Activated T-helper 1 cell treated with anti-CD3 and anti-CD28 coated beads, Interleukin-2, amount 50 U/mL, for 16 hours (primary cell): ENCODE measurements around the gene GLO1.

Experiments
- DNase-seq, 2 donors: peaks; one replicate each; pipeline ENCODE4 v3.0.0-alpha.2; 2020; ENCODE audit warnings: low read depth in 1 of 2, low spot score in 1 of 2

GLO1 gene

DNA sequence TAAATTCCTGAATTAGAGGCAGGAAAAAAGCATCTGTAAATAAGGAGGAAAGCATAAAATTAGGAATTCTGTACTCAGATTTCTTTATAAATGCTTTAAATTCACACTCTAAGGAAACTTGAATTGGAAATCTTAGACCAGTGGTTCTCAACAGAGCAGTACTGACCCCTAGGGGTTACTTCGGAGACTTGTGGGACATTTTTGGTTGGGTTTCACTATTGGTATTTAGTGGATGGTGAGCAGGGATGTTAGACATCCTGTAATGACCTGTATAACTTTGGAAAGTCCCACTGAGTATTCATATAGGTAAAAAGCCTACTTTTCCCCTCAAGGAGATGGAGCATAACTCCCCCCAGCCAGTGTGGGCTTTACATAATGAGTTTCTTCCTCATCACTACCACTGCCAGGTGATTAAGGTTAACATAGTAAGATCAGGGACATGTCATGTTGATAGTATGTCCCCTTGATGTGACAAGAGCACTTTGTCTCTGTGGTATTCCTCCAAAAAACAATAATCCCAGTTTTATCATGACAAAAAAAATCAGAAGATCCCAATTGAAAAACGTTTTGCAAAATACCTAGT, 31.0 kb downstream of the GLO1 start:
- DNase-seq: no peak

DNA sequence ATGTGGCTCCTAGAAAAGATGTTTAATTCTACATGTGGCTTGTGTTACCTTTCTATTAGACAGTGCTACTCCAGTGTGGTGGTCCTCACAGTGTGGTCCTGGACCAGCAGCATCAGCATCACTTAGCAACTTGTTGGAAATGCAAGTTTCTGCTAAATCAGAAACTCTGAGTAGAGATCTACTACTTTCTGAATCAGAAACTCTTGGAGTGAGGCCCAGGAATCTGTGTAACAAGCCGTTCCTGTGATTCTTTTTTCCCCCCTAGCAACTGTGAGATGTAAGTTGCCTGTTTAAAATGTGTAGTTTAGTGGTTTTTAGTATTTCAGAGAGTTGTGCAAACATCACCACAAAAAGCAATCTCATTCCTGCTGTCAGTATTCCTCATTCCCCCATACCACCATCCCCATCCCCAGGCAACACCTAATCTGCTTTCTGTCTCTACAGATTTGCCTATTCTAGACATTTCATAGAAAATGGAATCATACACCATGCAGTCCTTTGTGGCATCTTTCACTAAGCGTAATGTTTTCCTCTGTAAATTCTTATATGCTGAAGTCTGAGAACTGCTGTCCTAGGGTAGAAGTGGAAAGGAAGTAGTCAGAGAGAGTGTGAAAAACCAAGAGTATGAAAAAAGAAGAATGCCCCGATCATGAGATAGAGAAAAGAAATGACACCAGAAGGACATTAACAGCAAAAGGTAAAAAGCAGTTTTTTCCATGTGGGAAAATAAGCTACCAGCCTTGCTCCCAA, 44.4 kb downstream of the GLO1 start:
- no peak for DNase-seq

DNA sequence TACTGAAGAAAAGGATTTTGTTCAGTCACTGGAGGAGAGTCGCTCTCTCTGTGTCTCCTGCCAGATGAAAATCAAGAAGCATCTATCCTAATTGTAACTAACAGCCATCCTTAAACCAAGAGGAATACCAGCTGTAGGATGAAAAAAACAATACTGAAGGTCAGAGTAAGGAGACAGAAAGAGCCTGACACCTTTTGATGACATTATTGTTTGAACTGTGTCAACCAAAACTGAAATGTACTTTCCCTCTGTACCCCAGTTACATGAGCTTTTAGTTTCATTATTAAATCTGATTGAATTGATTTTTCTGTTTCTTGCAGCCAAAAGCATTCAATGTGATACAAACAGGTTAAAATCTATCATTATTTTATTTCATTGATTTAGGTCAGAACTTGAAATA, 46.0 kb downstream of the GLO1 start:
- no peak for DNase-seq

DNA sequence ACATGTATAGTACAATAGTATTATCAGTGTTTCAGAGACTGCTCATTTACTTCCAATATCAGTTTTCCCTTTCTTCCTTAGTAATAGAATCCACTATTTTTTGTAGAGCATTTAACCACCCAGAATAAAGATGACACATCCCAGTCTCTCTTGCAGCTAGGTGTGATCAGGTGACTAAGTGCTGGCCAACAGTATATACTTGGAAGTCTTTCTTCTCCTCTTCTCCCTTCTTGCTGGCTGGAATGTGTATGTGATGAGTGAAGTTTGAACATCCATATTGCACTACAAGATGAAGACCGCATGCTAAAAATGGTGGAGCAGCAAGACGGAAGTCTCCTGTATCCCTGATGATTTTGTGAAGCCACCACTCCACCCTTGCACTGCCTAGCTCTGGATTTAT, 48.7 kb downstream of the GLO1 start:
- no peak for DNase-seq

DNA sequence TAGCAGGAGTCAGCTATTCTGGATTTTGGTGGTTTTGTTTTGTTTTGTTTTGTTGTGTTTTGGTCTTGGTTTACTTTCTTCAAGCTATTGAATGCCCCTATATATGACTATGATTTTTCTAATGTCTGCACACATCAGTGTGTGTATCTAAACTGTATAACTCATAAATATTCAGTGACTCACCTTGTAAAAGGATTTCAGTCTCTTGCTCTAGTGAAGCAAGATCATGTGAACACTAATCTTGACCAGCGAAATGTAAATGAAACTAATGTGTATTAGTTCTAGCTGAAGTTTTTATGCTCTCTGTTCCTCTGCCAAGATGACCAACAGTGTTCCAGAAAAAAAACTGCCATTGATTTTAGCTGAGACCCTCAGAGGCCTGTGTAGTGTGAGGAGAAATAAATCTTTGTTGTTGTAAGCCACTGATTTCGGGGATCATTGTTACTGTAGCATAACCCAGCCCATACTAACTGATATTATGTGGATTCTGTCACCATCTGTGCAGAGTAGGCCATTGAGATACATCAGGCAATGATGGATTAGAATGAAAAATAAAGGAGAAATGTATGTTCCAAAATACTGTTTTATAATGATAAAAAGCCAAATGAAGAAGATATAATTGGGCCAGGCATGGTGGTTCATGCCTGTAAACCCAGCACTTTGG, 51.7 kb downstream of the GLO1 start:
- no peak for DNase-seq

DNA sequence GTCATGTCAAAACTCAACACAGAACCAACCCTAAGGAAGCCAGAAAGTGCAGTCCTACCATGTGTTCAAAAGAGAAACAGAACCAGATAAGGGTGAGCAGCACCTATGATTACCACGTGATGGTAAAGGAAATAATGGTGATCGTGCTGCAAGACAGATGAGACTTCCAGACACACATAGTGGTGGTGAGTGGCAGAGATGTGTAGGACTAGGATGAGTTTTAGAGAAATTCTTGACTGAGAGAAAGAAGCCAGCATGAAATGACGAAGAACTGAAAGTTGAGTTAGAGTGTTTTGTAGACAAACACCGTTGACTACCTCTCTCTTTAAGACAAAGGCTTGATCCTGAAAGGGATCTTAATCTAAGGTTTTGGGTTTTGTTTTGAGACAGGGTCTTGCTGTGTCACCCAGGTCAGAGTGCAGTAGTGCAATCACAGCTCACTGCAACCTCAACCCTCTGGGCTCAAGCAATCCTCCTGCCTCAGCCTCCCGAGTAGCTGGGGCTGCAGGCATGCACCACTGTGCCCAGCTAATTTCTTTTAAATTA, 52.7 kb downstream of the GLO1 start:
- DNase-seq: no peak

DNA sequence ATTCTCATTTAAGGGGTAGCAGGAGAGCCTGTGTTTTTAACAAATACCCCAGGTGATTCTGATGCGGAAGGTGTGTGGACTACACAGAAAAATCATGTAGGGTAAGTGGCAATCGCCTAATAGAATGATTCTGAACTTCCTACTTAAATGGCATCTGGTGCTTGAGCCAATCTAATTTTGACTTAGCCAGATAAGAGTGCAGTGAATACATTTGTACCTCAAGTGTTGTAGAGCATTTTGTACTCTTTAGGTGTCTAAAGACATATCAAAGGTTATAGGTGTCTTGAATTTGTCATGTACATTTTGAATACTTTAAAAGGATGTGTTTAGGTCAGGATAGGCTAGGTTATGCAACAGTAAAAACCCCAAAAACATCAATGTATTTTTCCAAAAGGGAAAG, 53.2 kb downstream of the GLO1 start:
- no peak for DNase-seq

DNA sequence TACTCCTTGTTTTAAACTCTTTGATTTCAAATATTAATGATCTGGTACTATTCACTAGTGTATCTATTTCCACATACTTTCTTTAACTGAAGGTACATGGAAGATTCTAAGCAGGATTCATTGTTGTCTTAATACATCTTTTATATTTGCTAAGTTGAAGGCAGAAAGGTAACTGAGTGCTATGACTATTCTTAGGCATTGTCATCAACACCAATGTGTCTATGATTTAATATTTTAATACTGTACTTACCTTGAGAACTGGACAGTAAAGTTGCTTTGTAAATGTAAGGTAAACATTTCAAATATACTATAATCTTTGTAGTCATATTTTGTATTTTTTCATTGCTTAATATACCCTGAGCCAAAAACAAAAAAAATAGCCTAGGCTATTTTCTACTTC, 54.3 kb downstream of the GLO1 start:
- no peak for DNase-seq

DNA sequence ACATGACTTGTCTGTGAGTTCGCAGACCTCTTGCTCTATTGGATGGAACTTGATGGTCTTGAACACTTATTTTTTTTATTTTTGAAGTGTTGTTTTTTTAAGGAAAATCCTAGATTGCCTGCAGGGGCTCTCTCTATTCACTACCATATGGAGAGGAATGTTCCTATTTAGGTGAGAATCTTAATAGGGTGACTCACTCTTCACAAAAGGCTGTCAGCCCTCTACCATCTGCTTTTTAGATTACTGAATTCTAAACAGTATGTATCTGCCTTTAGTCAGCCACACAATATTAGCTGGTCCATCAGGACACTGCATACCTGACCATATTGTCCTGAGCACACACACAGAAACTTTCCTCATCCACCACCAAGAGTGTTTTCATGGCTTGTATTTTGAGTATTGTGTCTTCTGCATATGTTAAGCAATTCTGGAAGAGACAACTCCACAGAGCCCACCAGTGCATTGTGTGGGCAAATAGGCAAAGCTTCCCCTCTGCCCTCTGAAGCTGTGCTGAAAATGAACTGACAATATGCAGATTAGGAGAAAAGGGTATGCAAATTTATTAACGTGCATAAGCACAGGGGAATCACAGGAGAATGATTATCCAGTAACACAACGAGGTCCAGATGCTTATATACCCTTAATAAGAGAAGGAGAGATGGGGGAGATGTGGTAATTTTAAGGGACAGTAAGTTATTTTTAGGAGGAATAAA, 56.6 kb downstream of the GLO1 start:
- no peak for DNase-seq

DNA sequence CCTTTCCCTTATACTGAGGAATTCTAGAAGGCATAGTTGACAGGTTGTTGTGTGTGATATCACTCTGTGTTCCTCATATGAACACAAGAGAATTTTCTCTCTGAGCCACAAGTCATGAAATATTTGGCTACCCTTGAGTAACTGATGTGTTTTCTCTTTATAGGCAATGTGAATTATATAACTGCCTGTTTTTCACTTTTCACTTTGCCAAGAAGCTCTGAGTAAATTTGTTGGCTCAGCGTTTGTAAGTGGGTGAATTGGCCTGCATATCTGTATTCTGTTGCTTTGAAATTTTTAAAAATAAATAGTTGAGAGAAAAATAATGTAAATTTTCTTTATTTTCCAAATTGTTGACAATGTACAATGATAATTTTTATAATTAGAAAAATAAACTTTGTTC, 58.0 kb downstream of the GLO1 start:
- DNase-seq: no peak

DNA sequence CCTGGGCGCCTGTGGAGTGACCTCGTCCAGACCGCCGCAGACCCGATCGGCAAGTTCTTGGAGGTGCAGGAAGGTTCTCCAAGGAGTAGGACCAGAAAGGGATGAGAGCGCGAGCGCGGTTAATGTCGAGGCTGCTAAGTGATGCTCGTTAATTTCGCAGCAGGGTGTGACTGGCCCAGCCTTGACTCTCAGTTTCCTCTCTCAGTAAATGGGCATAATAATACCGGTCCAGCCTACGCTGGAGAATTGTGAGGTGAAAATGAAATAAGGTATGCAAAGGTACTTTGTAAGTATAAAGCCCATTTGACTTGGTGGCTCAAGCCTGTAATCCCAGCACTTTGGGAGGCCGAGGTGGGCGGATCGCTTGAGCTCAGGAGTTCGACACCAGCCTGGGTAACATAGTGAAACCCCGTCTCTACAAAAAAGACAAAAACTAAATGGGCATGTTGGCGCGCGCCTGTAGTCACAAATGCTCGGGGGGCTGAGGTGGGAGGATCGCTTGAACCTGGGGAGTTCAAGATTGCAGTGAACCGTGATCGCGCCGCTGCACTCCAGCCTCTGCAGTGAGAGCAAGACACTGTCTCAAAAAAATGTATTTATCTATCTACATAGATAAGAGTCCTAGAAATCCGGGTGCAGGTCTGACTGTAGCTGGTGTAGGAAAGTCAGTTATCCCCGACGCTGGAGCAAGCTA, 62.6 kb downstream of the GLO1 start:
- no peak for DNase-seq

DNA sequence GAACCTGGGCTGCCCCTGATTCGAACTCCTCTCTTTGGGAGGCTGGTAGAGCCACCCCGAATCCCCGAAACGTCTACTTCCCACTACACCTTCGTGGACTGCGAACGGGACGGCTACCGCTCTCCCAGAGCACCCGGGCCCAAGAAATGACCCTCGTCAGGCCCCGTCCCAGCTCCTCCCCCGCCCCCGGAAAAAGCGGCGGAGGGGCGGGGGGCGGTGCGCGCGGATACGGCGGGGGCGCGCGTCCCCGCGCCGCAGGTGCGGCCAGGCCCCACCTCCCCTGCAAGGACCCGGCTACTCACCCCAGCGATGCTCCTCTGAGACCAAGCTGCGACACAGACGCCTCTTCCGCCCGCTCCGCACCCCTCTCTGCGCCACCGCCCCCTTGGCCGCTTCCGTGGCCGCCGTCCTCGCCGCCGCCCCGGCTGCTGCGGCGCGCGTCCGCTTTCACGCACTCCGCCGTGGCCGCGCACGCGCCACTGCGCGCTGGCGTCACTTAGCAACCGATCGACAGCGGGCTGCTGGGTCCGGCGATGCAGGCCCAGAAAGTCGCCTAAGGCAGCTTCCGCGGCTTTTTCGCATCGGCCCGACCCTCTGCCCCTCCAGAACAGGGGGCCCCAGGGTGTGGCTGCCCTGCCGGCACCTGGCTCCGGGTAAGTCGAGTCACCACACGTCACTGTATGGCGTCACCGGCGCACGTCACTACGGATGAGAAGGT, 63.3 kb downstream of the GLO1 start, which contains the start of gene BTBD9:
TSS of gene BTBD9 (minus strand) at position 432 of the 718 bp plus-strand sequence.
- peak; percentile 64 to 70 for DNase-seq

DNA sequence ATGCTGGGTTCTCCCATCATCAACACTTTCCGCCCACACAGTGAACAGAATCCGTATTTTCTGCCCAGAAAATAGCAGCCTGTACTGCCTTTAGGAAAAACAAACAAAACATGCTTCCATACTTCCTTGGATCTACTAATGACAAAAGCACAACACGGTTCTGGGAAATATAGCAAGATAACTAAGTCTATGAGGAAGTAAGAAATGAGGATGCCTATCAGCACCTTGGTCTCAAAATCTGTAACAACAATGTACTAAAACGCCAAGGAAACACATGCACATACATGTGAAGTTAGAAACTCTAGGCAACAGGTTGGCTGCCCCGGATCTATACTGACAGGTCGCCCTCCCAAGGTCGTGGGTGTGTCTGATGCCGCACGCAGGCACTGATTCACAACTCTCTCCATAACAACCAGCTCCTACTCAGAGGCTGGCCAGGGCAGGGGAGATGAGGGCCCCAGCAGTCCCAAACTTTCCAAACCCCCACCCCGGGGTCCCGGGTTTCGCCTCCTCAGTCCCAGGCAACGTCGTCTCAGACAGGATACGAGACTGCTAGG, 63.9 kb downstream of the GLO1 start:
- DNase-seq: peak; percentile 40 to 47

DNA sequence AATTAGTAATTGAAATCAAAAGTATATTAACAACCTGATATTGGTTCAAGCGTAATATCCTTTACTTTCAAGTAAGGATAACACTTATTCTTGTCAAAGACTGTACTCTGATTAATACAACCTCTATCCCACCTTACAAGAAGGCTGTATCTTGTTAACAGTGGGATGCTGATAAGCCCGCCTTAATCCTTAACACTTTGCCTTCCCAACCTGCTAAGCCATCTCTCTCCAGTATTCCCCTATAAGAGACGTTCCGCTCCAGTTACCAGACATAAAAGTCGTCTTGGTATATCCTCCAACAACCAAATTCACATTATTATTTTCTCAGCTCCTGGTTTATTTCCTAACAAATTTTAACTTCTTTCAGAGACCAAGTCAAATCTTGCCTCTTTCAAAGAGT, 65.2 kb downstream of the GLO1 start:
- DNase-seq: no peak

DNA sequence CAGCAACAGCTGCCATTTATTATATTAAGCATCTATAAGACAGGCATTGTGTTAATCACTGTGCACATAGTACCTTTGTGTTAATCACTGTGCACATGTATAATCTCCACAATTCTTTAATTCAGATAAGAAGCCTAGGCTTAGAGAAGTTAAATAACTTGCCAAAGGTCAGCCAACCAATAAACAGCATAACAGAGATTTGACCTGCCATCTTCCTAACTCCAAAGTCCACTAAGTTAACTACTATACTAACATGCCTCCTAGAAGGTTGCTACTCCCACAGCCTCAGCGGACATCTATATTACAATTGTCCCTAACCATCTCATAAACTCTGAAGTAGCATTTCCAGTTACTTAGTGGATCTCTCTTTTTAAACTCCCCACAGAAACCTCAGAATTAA, 66.9 kb downstream of the GLO1 start:
- DNase-seq: no peak

DNA sequence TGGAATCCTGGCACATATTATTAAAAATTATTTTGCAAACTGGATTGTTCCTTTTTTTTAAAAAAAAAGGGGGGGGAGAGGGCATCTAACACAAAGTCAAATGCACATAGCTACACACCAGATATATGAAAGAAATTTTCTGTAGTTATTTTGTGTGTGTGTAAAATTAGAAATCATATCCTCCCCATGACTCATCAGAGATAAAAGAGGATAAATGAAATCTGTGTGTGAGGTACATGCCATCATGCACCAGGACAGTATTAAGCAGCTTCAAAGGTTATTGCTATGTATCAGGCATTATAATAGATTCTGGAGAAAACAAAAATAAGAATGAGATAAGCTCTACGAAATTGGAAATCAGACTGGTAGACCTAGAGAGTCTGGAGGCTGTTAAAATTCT, 68.4 kb downstream of the GLO1 start:
- DNase-seq: no peak

DNA sequence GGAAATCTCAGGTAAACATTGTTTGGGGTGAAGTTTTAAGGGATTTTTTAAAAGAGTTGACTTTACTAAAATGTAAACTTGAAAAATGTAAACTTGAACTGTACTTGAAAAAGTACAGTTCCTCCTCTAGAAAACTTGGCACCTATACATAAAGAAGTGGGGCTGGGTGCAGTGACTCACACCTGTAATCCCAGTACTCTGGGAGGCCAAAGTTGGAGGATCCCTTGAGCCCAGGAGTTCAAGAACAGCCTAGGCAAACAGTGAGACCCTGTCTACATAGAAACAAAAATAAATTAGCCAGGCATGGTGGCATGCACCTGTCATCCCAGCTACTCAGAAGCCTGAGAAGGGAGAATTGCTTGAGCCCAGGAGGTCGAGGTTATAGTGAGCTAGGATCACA, 70.5 kb downstream of the GLO1 start:
- DNase-seq: no peak

DNA sequence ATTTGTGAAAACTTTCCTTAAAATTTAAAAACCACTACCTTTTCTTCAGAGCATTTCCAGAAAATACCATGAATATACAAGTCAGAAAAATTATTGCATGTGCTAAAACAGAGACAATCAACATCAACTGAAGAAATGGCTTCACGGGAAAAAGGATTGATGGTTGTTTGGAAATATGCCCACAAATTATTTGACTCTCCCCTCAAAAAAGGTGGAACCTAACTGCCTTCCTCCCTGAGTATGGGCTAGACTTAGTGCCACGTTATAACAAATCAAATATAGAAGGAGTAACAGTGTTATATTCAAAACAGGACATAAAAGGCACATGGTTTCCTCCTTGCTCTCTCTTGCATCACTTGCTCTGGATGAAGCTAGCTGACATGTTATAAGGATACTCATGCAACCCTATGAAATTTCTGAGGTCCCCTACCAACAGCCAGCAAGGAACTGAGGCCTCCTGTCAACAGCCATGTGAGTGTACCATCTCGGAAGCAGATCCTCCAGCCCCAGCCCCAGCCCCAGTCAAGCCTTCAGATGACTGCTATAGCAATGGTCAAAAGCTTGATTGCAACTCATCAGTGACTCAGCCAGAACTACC, 71.7 kb downstream of the GLO1 start:
- DNase-seq: no peak
